ENCODE data around the gene LYPD6B. TPM values are rescaled to one million over a fixed set of nuclear protein-coding genes. Genes with fewer than 3 reads are reported as not detected.

The LYPD6B gene
- total and polyA plus RNA-seq, 10 donors: 0.46 to 3.5 (median 1.9) TPM

DNA sequence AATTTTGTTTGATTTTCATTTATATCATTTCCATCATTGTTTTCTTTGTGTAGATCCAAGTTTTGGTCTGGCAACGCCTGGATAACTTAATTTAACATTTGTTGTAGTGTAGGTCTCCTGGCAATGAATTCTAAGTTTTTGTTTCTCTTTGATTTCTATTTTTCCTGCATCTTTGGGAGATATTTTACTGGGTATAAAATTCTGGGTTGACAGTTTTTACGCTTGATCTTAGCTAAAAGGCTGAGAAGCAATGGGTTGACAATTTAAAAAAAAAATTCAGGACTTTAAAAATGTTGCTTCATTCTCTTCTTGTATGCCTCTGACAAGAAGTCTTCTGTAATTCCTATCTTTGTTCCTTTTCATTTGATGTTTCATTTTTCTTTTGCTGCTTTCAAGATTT lies 8.6 kb downstream of the LYPD6B start:
- WGBS, 5 donors: 79 to 86% (median 82%) methylated on average over 2 of the region's 2 CpGs
- Histone ChIP-seq H3K4me1 (no peaks in the 10 kb centered on the region), H3K9me3 (peaks cover 0 to 39% (median 36%) of the 10 kb centered on the region in 8 donors), H3K27me3 (replicated peaks in 1 of 7) (no peaks in the 10 kb centered on the region), H3K4me3 (no peak overlapping the region), H3K36me3 (no peaks in the 10 kb centered on the region), H3K27ac (no peak overlapping the region)
- TF ChIP-seq, protein P1, sequence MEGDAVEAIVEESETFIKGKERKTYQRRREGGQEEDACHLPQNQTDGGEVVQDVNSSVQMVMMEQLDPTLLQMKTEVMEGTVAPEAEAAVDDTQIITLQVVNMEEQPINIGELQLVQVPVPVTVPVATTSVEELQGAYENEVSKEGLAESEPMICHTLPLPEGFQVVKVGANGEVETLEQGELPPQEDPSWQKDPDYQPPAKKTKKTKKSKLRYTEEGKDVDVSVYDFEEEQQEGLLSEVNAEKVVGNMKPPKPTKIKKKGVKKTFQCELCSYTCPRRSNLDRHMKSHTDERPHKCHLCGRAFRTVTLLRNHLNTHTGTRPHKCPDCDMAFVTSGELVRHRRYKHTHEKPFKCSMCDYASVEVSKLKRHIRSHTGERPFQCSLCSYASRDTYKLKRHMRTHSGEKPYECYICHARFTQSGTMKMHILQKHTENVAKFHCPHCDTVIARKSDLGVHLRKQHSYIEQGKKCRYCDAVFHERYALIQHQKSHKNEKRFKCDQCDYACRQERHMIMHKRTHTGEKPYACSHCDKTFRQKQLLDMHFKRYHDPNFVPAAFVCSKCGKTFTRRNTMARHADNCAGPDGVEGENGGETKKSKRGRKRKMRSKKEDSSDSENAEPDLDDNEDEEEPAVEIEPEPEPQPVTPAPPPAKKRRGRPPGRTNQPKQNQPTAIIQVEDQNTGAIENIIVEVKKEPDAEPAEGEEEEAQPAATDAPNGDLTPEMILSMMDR (IDR thresholded peaks at IDR 0.05 in 8 of 11, conservative IDR thresholded peaks at IDR 0.05 in 3 of 11): no peak
- TF ChIP-seq POLR2A (IDR thresholded peaks at IDR 0.05): no peak
- no peak for TF ChIP-seq POLR2AphosphoS5 (IDR thresholded peaks at IDR 0.05)
- intact Hi-C loops (cut with DNase I; ENCODE audit: low total_unique reads): no loop called here
- no peak for DNase-seq

DNA sequence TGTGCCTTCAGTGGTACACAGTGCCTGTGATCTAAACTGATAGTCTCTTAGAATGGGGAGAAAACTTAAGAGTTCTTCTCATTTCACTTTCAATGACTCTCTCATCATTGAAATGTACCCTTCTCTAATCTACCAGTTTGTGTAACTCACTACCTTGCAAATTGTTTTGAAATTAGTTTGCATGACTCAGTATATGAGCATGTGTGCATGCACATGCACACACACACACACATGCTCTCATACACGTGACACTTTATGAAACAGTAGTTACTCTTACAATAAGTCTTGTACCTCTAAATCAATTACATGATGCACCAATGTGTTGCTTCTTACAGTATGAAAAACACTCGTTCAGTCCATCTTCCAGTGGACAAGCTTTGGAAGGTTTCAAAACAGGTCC lies 10.6 kb downstream of the LYPD6B start:
- DNase-seq: no peak
- intact Hi-C loops (cut with DNase I; ENCODE audit: low total_unique reads): no loop called here
- Histone ChIP-seq H3K27ac (no peak overlapping the region), H3K27me3 (replicated peaks in 1 of 7) (peaks cover 0 to 5% (median 0%) of the 10 kb centered on the region in 7 donors), H3K4me3 (no peak overlapping the region), H3K36me3 (no peaks in the 10 kb centered on the region), H3K9me3 (peaks cover 0 to 39% (median 36%) of the 10 kb centered on the region in 8 donors), H3K4me1 (no peaks in the 10 kb centered on the region)
- 80 to 86% (median 82%) methylated on average over 2 of the region's 2 CpGs for WGBS, 5 donors
- TF ChIP-seq POLR2A (IDR thresholded peaks at IDR 0.05) (no peak), POLR2AphosphoS5 (IDR thresholded peaks at IDR 0.05) (no peak)
- TF ChIP-seq, protein P1 (IDR thresholded peaks at IDR 0.05 in 8 of 11, conservative IDR thresholded peaks at IDR 0.05 in 3 of 11): no peak

DNA sequence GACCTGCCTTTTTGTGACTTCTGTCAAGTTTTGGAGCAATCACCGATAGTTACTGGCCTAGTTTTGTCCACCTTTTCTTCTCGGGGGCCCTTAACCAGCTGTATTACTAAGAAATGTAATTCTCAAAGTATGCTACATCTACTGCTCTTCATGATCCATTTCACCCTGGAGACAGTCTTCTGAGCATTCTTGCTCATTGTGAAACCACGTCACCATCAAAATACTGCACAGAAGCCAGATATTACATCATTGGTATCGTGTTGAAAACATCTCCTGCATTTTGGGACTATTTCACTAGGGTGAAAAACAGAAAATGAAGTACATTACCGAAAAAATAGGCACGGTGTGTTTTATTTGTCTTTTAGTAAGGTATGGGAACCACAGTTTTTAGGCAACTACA lies 11.7 kb downstream of the LYPD6B start:
- no peak for DNase-seq
- no peak overlapping the region for H3K4me3 ChIP-seq
- intact Hi-C loops (cut with DNase I; ENCODE audit: low total_unique reads): no loop called here
- H3K27me3 ChIP-seq (replicated peaks in 1 of 7): peaks cover 0 to 5% (median 0%) of the 10 kb centered on the region in 7 donors
- H3K4me1 ChIP-seq: no peaks in the 10 kb centered on the region
- no peaks in the 10 kb centered on the region for H3K36me3 ChIP-seq
- H3K9me3 ChIP-seq: peaks cover 0 to 35% (median 31%) of the 10 kb centered on the region in 8 donors
- WGBS, 5 donors: 54 to 78% (median 61%) methylated on average over 6 of the region's 6 CpGs
- no peak for TF ChIP-seq POLR2AphosphoS5 (IDR thresholded peaks at IDR 0.05)
- TF ChIP-seq, protein P1 (IDR thresholded peaks at IDR 0.05 in 8 of 11, conservative IDR thresholded peaks at IDR 0.05 in 3 of 11): no peak
- no peak for TF ChIP-seq POLR2A (IDR thresholded peaks at IDR 0.05)
- no peak overlapping the region for H3K27ac ChIP-seq

DNA sequence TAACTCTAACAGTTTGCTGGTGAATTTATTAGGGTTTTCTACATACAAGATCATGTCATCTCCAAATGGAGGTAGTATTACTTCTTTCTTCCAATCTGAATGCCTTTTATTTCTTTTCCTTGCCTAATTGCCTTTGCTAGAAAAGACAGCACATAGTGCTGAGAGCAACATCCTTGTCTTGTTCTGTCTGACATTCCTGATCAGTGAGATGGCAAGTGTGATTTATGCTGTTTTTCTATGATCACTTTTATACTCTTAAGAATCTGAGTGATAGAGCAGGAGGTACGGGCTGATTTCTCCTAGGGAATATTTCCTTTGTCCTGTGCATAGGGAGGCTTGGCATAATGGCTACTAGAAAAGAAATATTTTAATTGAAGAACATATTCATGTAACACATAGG lies 17.3 kb downstream of the LYPD6B start:
- Histone ChIP-seq H3K4me1 (no peaks in the 10 kb centered on the region), H3K36me3 (no peaks in the 10 kb centered on the region), H3K27me3 (replicated peaks in 1 of 7) (peaks cover 0 to 5% (median 0%) of the 10 kb centered on the region in 7 donors), H3K27ac (no peak overlapping the region), H3K9me3 (no peaks in the 10 kb centered on the region), H3K4me3 (no peak overlapping the region)
- intact Hi-C loops (cut with DNase I; ENCODE audit: low total_unique reads): no loop called here
- TF ChIP-seq, protein P1 (IDR thresholded peaks at IDR 0.05 in 8 of 11, conservative IDR thresholded peaks at IDR 0.05 in 3 of 11): no peak
- TF ChIP-seq POLR2AphosphoS5 (IDR thresholded peaks at IDR 0.05): no peak
- TF ChIP-seq POLR2A (IDR thresholded peaks at IDR 0.05): no peak
- no peak for DNase-seq
- WGBS, 5 donors: 42 to 86% (median 67%) methylated on average over 1 of the region's 1 CpG

Data from spleen (tissue), 11 donors.